ENCODE measurements around the gene ZSWIM6. TPM values are rescaled to one million over a fixed set of nuclear protein-coding genes. Genes with fewer than 3 reads are reported as not detected.

Gene ZSWIM6
- total RNA-seq, 1 donor from 2014 or later, result 5.7 TPM

GRCh38 chr5:61438298-61438970 lies 106.4 kb downstream of the ZSWIM6 start:
- H3K4me3 ChIP-seq, result no peak overlapping the region

GRCh38 chr5:61440086-61440485 lies 108.0 kb downstream of the ZSWIM6 start:
- Histone ChIP-seq H3K4me3 (no peak overlapping the region), H3K27ac (replicated peaks) (no peak overlapping the region), H3K4me1 (peaks cover 11% of the 10 kb centered on the region), H3K27me3 (ENCODE audit: low read depth) (no peaks in the 10 kb centered on the region), H3K36me3 (no peaks in the 10 kb centered on the region), H3K9me3 (replicated peaks) (peaks cover 19% of the 10 kb centered on the region)
- TF ChIP-seq CTCF (IDR thresholded peaks at IDR 0.05; ENCODE audit: borderline replicate concordance), result no peak
- no peak for DNase-seq
- intact Hi-C loops (cut with micrococcal nuclease), result no loop called here

More at GRCh38 chr5:61438298-61438970, 106.4 kb downstream of the ZSWIM6 start:
- peaks cover 19% of the 10 kb centered on the region for H3K9me3 ChIP-seq (replicated peaks)
- H3K36me3 ChIP-seq, result no peaks in the 10 kb centered on the region
- TF ChIP-seq CTCF (IDR thresholded peaks at IDR 0.05; ENCODE audit: borderline replicate concordance), result no peak
- peaks cover 11% of the 10 kb centered on the region for H3K4me1 ChIP-seq
- no peak for DNase-seq
- H3K27me3 ChIP-seq (ENCODE audit: low read depth), result no peaks in the 10 kb centered on the region
- H3K27ac ChIP-seq (replicated peaks), result no peak overlapping the region
- intact Hi-C loops (cut with micrococcal nuclease), result no loop called here

GRCh38 chr5:61440596-61440995 lies 108.5 kb downstream of the ZSWIM6 start:
- Histone ChIP-seq H3K9me3 (replicated peaks) (peaks cover 19% of the 10 kb centered on the region), H3K4me1 (peaks cover 11% of the 10 kb centered on the region), H3K27ac (replicated peaks) (no peak overlapping the region), H3K4me3 (no peak overlapping the region), H3K36me3 (no peaks in the 10 kb centered on the region), H3K27me3 (ENCODE audit: low read depth) (no peaks in the 10 kb centered on the region)
- TF ChIP-seq CTCF (IDR thresholded peaks at IDR 0.05; ENCODE audit: borderline replicate concordance), result no peak
- DNase-seq, result no peak
- intact Hi-C loops (cut with micrococcal nuclease), result no loop called here

- H3K36me3 ChIP-seq, result no peaks in the 10 kb centered on the region
- no peak for TF ChIP-seq CTCF (IDR thresholded peaks at IDR 0.05; ENCODE audit: borderline replicate concordance)
- no peak overlapping the region for H3K4me3 ChIP-seq
- peaks cover 12% of the 10 kb centered on the region for H3K4me1 ChIP-seq
- H3K27ac ChIP-seq (replicated peaks), result no peak overlapping the region
- intact Hi-C loops (cut with micrococcal nuclease), result no loop called here
- H3K27me3 ChIP-seq (ENCODE audit: low read depth), result no peaks in the 10 kb centered on the region
- H3K9me3 ChIP-seq (replicated peaks), result peaks cover 21% of the 10 kb centered on the region
- DNase-seq, result no peak
Measured at GRCh38 chr5:61441742-61442141, 109.7 kb downstream of the ZSWIM6 start.

- intact Hi-C loops (cut with micrococcal nuclease), result no loop called here
- Histone ChIP-seq H3K36me3 (no peaks in the 10 kb centered on the region), H3K27ac (replicated peaks) (no peak overlapping the region), H3K27me3 (ENCODE audit: low read depth) (no peaks in the 10 kb centered on the region), H3K9me3 (replicated peaks) (peaks cover 24% of the 10 kb centered on the region), H3K4me3 (no peak overlapping the region), H3K4me1 (peaks cover 31% of the 10 kb centered on the region)
- TF ChIP-seq CTCF (IDR thresholded peaks at IDR 0.05; ENCODE audit: borderline replicate concordance), result no peak
- no peak for DNase-seq
Measured at GRCh38 chr5:61447780-61448495, 115.9 kb downstream of the ZSWIM6 start.

Measured in left ventricle myocardium inferior (tissue), 1 donor.